HG02885 (cell line): Measurements from ENCODE around the gene GOLGA6L7.
"Not testable (repeated sequence)": the region's sequence is repeated elsewhere in the genome, so short reads cannot be mapped to it uniquely, and the experiment has no call there.

Experiments
- ATAC-seq: cut with Tn5 transposase; IDR thresholded peaks from one replicate; pipeline ENCODE4 v1.9.1; 2021; ENCODE audit warnings: mild to moderate bottlenecking; ENCODE audit not compliant: unreplicated experiment, poor library complexity

GOLGA6L7 gene

GRCh38 chr15:28848521-28848920 is at the start of gene GOLGA6L7:
Gene GOLGA6L7 (minus strand): TSS chr15:28848644. CDS start chr15:28848549, 95 bp downstream.
- not testable (repeated sequence) for ATAC-seq

- no peak for ATAC-seq
Observed at GRCh38 chr15:28897861-28898585, 49.6 kb upstream of the GOLGA6L7 start.

- no peak for ATAC-seq
Observed at GRCh38 chr15:28896951-28897350, 48.5 kb upstream of the GOLGA6L7 start.

GRCh38 chr15:28895566-28895965 is 47.1 kb upstream of the GOLGA6L7 start:
- no peak for ATAC-seq

GRCh38 chr15:28895146-28895545 is 46.7 kb upstream of the GOLGA6L7 start:
- no peak for ATAC-seq

GRCh38 chr15:28894631-28895030 is 46.2 kb upstream of the GOLGA6L7 start:
- ATAC-seq: no peak

- ATAC-seq: no peak
Observed at GRCh38 chr15:28892789-28893610, 44.6 kb upstream of the GOLGA6L7 start.

GRCh38 chr15:28891588-28891987 is 43.1 kb upstream of the GOLGA6L7 start:
- ATAC-seq: no peak

- ATAC-seq: no peak
Observed at GRCh38 chr15:28890711-28891495, 42.5 kb upstream of the GOLGA6L7 start.

GRCh38 chr15:28890291-28890690 is 41.8 kb upstream of the GOLGA6L7 start:
- not testable (repeated sequence) for ATAC-seq

- ATAC-seq: not testable (repeated sequence)
Observed at GRCh38 chr15:28889871-28890270, 41.4 kb upstream of the GOLGA6L7 start.

- ATAC-seq: no peak
Observed at GRCh38 chr15:28889346-28889745, 40.9 kb upstream of the GOLGA6L7 start.

- ATAC-seq: no peak
Observed at GRCh38 chr15:28888900-28889299, 40.5 kb upstream of the GOLGA6L7 start.

- no peak for ATAC-seq
Observed at GRCh38 chr15:28888302-28888894, 40.0 kb upstream of the GOLGA6L7 start.

GRCh38 chr15:28887339-28888174 is 39.1 kb upstream of the GOLGA6L7 start:
- ATAC-seq: no peak

- ATAC-seq: no peak
Observed at GRCh38 chr15:28886431-28887338, 38.2 kb upstream of the GOLGA6L7 start.

GRCh38 chr15:28885630-28886430 is 37.4 kb upstream of the GOLGA6L7 start, which contains the start of gene APBA2:
Gene APBA2 (plus strand): TSS chr15:28885974. CDS start chr15:29053885, 167,911 bp downstream.
- no peak for ATAC-seq
